Type B pancreatic cell (in vitro differentiated cells): Measurements from ENCODE around the gene MEIS2. TPM values are rescaled to one million over a fixed set of nuclear protein-coding genes. Genes with fewer than 3 reads are reported as not detected.

Experiments
- DNase-seq: peaks from one replicate; pipeline ENCODE4 v3.0.0; 2021; ENCODE audit warnings: mixed read lengths; ENCODE audit not compliant: unreplicated experiment; ENCODE audit errors: extremely low spot score
- H3K27ac Mint-ChIP-seq: 2 replicates; pipeline ENCODE4 v1.8.0; 2021; ENCODE audit warnings: mild to moderate bottlenecking, mixed read lengths
- H3K27me3 Mint-ChIP-seq: 2 replicates; pipeline ENCODE4 v1.8.0; 2021; ENCODE audit warnings: mixed read lengths
- H3K36me3 Mint-ChIP-seq: 2 replicates; pipeline ENCODE4 v1.8.0; 2021; ENCODE audit warnings: mixed read lengths
- H3K4me1 Mint-ChIP-seq: one replicate; pipeline ENCODE4 v1.8.0; 2021; ENCODE audit warnings: mixed read lengths; ENCODE audit not compliant: unreplicated experiment
- H3K4me3 Mint-ChIP-seq: 2 replicates; pipeline ENCODE4 v1.8.0; 2021; ENCODE audit warnings: mild to moderate bottlenecking, mixed read lengths
- H3K9me3 Mint-ChIP-seq: 2 replicates; pipeline ENCODE4 v1.8.0; 2021; ENCODE audit warnings: mixed read lengths
- CTCF ChIP-seq: fragments of 200-600 bp; sonication (generic); conservative IDR thresholded peaks from 2 replicates; pipeline ENCODE4 v1.5.0; 2021; ENCODE audit warnings: antibody characterized with exemption, mild to moderate bottlenecking
- total RNA-seq: library from RNA; stranded (reverse); gene quantifications from 2 replicates; pipeline ENCODE4 v1.2.1, GENCODE V29; 2021; ENCODE audit warnings: low replicate concordance

The MEIS2 gene
- total RNA-seq, 1 donor from 2014 or later: 211 TPM

- Mint-ChIP-seq H3K4me3 (no peak overlapping the region), H3K27me3 (no peaks in the 10 kb centered on the region), H3K36me3 (peaks cover 53% of the 10 kb centered on the region), H3K9me3 (peaks cover 14% of the 10 kb centered on the region), H3K27ac (no peak overlapping the region), H3K4me1 (peaks cover 33% of the 10 kb centered on the region)
- DNase-seq: no peak
- TF ChIP-seq CTCF: no peak
These were observed 47.2 kb downstream of the MEIS2 start for GRCh38 chr15:37053166-37053565.

GRCh38 chr15:37050345-37050744 lies 50.0 kb downstream of the MEIS2 start:
- no peak overlapping the region for H3K4me3 Mint-ChIP-seq

DNA sequence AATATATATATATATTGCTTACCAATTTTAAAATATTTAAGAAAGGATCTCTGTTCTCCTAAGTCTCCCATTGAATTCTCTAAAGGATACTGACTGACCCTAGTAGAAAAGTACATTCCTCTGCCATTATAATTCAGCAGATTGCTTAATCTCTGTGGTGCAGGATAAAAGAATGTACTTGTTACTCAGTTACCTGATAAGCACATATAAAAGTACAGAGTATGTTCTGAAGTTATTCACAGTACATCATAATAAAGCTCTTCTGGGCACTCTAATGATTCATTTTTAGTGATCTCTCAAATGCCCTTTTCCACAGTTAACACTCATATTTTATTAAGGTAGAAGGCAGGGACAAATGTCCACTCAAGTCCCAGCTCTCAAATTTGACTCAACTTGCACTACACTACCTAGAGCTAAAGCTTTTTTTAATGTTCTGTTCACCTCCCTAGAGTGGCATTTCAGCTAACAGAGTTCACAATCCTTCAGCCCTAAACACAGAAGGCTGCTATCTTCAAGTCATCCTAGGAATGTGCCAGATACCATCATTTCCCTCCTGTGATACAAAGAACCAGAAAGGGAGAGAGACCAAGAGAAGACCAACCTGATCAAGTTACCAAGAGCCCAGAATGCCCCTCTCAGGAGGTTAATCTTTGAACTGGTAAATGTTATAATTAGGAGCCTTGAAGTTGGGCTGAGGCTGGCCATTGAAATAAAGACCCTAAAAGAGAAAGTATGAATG lies 53.3 kb downstream of the MEIS2 start:
- Mint-ChIP-seq H3K9me3 (peaks cover 5% of the 10 kb centered on the region), H3K27me3 (no peaks in the 10 kb centered on the region), H3K36me3 (peaks cover 44% of the 10 kb centered on the region), H3K4me1 (peaks cover 36% of the 10 kb centered on the region), H3K27ac (peak overlapping the region; percentile 44), H3K4me3 (peak overlapping the region; percentile 30)
- no peak for DNase-seq
- TF ChIP-seq CTCF: no peak

More at GRCh38 chr15:37050345-37050744, 50.0 kb downstream of the MEIS2 start:
- no peak for DNase-seq
- H3K27ac Mint-ChIP-seq: peak overlapping the region; percentile 1
- peaks cover 28% of the 10 kb centered on the region for H3K4me1 Mint-ChIP-seq
- H3K27me3 Mint-ChIP-seq: no peaks in the 10 kb centered on the region
- H3K9me3 Mint-ChIP-seq: peaks cover 11% of the 10 kb centered on the region
- TF ChIP-seq CTCF: no peak
- peaks cover 42% of the 10 kb centered on the region for H3K36me3 Mint-ChIP-seq

GRCh38 chr15:37045859-37046740 lies 54.2 kb downstream of the MEIS2 start:
- peak overlapping the region; percentile 62 for H3K4me3 Mint-ChIP-seq
- peaks cover 1% of the 10 kb centered on the region for H3K9me3 Mint-ChIP-seq

More at GRCh38 chr15:37045859-37046740, 54.2 kb downstream of the MEIS2 start:
- no peak for DNase-seq
- Mint-ChIP-seq H3K27me3 (no peaks in the 10 kb centered on the region), H3K27ac (peak overlapping the region; percentile 60), H3K4me1 (peaks cover 36% of the 10 kb centered on the region), H3K36me3 (peaks cover 45% of the 10 kb centered on the region)
- no peak for TF ChIP-seq CTCF
